Stimulated activated naive CD8-positive, alpha-beta T cell treated with anti-CD3 and anti-CD28 coated beads, Interleukin-15, Interleukin-2, amounts not matched to agents 100 ng/mL and 50 ng/mL, for 24 hours (primary cell): Measurements from ENCODE around the gene CD99L2.
A peak's percentile ranks its signal among the peaks of the same experiment; 100 is the strongest.
"Not testable (repeated sequence)": the region's sequence is repeated elsewhere in the genome, so short reads cannot be mapped to it uniquely, and the experiment has no call there.

Experiments
- H3K27ac Mint-ChIP-seq: one replicate; pipeline ENCODE4 v1.8.0; 2021; ENCODE audit warnings: mild to moderate bottlenecking, mixed read lengths
- H3K27me3 Mint-ChIP-seq: one replicate; pipeline ENCODE4 v1.8.0; 2021; ENCODE audit warnings: mixed read lengths
- H3K36me3 Mint-ChIP-seq: one replicate; pipeline ENCODE4 v1.8.0; 2021; ENCODE audit warnings: low read depth, mixed read lengths
- H3K4me1 Mint-ChIP-seq: one replicate; pipeline ENCODE4 v1.8.0; 2021; ENCODE audit warnings: low read depth, mixed read lengths
- H3K4me3 Mint-ChIP-seq: one replicate; pipeline ENCODE4 v1.8.0; 2021; ENCODE audit warnings: mild to moderate bottlenecking, mixed read lengths
- H3K9me3 Mint-ChIP-seq: one replicate; pipeline ENCODE4 v1.8.0; 2021; ENCODE audit warnings: mixed read lengths

The CD99L2 gene

GRCh38 chrX:150875621-150876020 is 22.8 kb downstream of the CD99L2 start:
- Mint-ChIP-seq H3K36me3 (peaks cover 19% of the 10 kb centered on the region), H3K4me1 (peaks cover 74% of the 10 kb centered on the region), H3K9me3 (peaks cover 18% of the 10 kb centered on the region), H3K27ac (peak overlapping the region; percentile 45)
- not testable (repeated sequence) for H3K4me3 Mint-ChIP-seq, H3K27me3 Mint-ChIP-seq

GRCh38 chrX:150874448-150874847 is 24.0 kb downstream of the CD99L2 start:
- Mint-ChIP-seq H3K27me3 (no peaks in the 10 kb centered on the region), H3K4me1 (peaks cover 72% of the 10 kb centered on the region), H3K9me3 (peaks cover 18% of the 10 kb centered on the region), H3K4me3 (no peak overlapping the region), H3K36me3 (peaks cover 19% of the 10 kb centered on the region), H3K27ac (no peak overlapping the region)

GRCh38 chrX:150873616-150874015 is 24.9 kb downstream of the CD99L2 start:
- no peak overlapping the region for H3K4me3 Mint-ChIP-seq
- peaks cover 14% of the 10 kb centered on the region for H3K36me3 Mint-ChIP-seq
- H3K27ac Mint-ChIP-seq = peak overlapping the region; percentile 59

GRCh38 chrX:150872773-150873336 is 25.6 kb downstream of the CD99L2 start:
- Mint-ChIP-seq H3K9me3 (peaks cover 14% of the 10 kb centered on the region), H3K27me3 (no peaks in the 10 kb centered on the region), H3K4me3 (no peak overlapping the region), H3K4me1 (peaks cover 75% of the 10 kb centered on the region), H3K36me3 (peaks cover 14% of the 10 kb centered on the region), H3K27ac (no peak overlapping the region)

More at GRCh38 chrX:150873616-150874015, 24.9 kb downstream of the CD99L2 start:
- no peaks in the 10 kb centered on the region for H3K27me3 Mint-ChIP-seq
- H3K9me3 Mint-ChIP-seq = peaks cover 14% of the 10 kb centered on the region
- peaks cover 73% of the 10 kb centered on the region for H3K4me1 Mint-ChIP-seq

DNA sequence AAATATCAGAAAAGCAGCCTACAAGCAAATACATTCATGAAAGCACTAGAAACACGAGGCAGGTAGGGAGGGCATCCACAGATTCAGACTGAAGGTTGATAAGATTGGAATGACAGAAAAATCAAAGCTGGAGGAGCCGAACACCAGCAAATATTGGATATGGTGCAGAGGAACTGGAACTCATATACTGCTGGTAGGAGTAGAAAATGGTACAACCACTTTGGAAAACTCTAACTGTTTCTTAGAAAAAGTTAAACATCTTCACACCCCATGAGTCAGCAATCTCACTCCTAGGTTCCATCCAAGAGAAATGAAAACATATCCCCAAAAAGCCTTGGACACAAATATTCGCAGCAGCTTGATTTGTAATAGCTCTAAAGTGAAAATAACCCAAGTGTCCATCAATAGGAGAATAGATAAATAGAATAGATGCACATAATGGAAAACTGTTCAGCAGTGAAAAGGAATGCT is 27.1 kb downstream of the CD99L2 start:
- peak overlapping the region; percentile 28 for H3K27ac Mint-ChIP-seq
- peaks cover 75% of the 10 kb centered on the region for H3K4me1 Mint-ChIP-seq
- peaks cover 12% of the 10 kb centered on the region for H3K36me3 Mint-ChIP-seq
- no peaks in the 10 kb centered on the region for H3K27me3 Mint-ChIP-seq
- H3K9me3 Mint-ChIP-seq = peaks cover 13% of the 10 kb centered on the region
- H3K4me3 Mint-ChIP-seq = peak overlapping the region; percentile 45

- Mint-ChIP-seq H3K36me3 (peaks cover 5% of the 10 kb centered on the region), H3K9me3 (peaks cover 7% of the 10 kb centered on the region), H3K27me3 (no peaks in the 10 kb centered on the region), H3K4me3 (peak overlapping the region; percentile 45), H3K27ac (peak overlapping the region; percentile 28), H3K4me1 (peaks cover 71% of the 10 kb centered on the region)
These were observed 27.8 kb downstream of the CD99L2 start for GRCh38 chrX:150870487-150871340.

DNA sequence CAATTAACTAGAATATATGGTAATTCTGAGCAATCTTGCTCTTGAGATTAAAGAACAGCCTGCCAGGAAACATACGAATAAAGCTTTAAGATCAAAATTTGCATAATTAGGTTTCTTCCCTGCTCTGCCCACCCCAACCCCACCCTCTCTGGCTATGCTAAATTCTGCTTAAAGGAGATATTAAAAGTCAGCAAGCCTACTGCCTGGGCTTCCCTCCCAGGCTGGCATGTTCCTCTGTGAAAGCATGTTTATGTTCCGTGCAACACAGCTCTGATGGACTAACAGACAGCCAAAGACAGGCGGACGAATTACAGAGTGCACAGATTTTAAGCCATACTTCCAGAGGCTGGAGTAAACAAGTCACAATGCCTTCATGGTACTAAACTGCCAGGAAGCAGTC is 28.4 kb downstream of the CD99L2 start:
- Mint-ChIP-seq H3K27me3 (no peaks in the 10 kb centered on the region), H3K4me1 (peaks cover 64% of the 10 kb centered on the region), H3K4me3 (no peak overlapping the region), H3K9me3 (no peaks in the 10 kb centered on the region), H3K36me3 (peaks cover 7% of the 10 kb centered on the region), H3K27ac (no peak overlapping the region)

DNA sequence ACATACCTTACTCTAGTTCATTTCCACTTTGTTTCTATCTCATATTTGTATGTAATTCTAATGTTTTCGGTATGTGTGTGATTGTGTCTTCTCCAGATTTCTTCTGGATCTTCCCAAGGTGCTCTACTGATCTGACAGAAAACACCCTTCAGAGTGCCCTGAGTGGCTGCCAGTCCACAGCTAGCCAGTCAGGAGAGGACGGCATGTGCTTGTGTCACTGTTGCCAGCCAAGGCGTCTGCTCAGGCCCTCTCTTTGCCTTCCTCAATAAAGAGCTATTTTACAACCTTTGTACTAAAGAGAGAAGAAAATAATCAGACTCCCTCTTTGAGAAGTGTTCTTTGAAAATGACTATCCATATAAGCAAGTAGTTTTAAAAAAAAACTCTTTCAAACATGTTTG is 29.0 kb downstream of the CD99L2 start:
- no peak overlapping the region for H3K4me3 Mint-ChIP-seq
- H3K4me1 Mint-ChIP-seq = peaks cover 58% of the 10 kb centered on the region
- H3K27ac Mint-ChIP-seq = no peak overlapping the region
- H3K36me3 Mint-ChIP-seq = peaks cover 7% of the 10 kb centered on the region
- no peaks in the 10 kb centered on the region for H3K27me3 Mint-ChIP-seq
- no peaks in the 10 kb centered on the region for H3K9me3 Mint-ChIP-seq

GRCh38 chrX:150868625-150869024 is 29.8 kb downstream of the CD99L2 start:
- Mint-ChIP-seq H3K4me1 (peaks cover 50% of the 10 kb centered on the region), H3K27me3 (no peaks in the 10 kb centered on the region), H3K4me3 (no peak overlapping the region), H3K36me3 (peaks cover 4% of the 10 kb centered on the region), H3K9me3 (no peaks in the 10 kb centered on the region), H3K27ac (no peak overlapping the region)

DNA sequence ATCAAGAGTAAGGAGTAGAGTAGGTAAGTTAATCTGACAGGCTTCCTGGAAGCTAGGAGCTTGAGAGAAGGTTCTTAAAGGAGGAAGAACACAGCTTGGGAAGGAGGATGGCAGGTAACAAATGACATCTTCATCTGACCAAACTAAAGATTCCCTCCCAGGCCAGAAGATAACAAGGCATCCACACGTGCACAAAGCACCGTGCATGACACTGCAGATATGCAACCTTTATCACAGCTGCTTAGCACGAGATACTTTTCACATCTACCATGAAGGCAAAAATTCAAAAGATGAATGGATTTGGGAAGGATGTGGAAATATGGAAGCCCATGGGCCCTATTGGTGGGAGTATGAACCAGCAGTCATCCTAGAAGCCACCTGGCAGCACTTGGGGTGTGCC is 34.3 kb downstream of the CD99L2 start:
- Mint-ChIP-seq H3K9me3 (no peaks in the 10 kb centered on the region), H3K27ac (no peak overlapping the region), H3K27me3 (no peaks in the 10 kb centered on the region), H3K4me1 (peaks cover 8% of the 10 kb centered on the region), H3K36me3 (peaks cover 4% of the 10 kb centered on the region), H3K4me3 (no peak overlapping the region)

DNA sequence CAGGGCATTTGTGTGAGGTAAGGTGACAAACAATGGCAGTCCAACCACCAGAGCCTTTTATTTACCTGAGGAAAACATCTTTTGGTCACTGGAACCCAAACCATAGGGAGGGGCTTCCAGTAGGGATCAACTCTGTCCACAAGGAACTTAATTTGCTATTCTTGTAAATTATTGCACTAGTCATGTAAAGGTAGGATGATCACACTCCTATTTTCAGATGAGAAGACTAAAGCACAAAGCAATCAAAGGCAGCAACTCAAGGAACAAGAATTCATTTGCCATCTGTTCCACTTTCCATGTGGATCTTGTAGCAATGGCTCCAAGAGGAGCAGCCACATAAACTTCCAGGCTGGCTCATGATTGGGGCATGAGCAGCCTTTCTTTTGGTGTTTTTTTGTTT is 35.3 kb downstream of the CD99L2 start:
- Mint-ChIP-seq H3K36me3 (peaks cover 13% of the 10 kb centered on the region), H3K4me3 (no peak overlapping the region), H3K4me1 (no peaks in the 10 kb centered on the region), H3K27me3 (no peaks in the 10 kb centered on the region), H3K9me3 (no peaks in the 10 kb centered on the region), H3K27ac (no peak overlapping the region)

DNA sequence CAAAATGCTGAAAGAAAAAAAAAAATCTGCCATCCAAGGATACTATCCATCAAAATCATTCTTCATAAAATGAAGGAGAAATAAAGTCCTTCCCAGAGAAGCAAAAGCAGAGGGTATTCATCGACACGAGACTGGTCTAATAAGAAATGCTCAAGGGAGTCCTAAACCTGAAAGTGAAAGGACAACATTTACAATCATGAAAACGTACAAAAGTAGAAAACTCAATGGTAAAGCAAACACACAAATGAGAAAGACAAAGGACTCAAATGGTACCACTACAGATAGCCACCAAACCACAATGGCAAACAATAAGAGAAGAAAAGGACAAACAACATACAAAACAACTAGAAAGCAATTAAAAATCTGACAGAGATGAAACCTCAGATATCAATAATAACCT is 41.0 kb downstream of the CD99L2 start:
- Mint-ChIP-seq H3K27me3 (no peaks in the 10 kb centered on the region), H3K27ac (no peak overlapping the region)

DNA sequence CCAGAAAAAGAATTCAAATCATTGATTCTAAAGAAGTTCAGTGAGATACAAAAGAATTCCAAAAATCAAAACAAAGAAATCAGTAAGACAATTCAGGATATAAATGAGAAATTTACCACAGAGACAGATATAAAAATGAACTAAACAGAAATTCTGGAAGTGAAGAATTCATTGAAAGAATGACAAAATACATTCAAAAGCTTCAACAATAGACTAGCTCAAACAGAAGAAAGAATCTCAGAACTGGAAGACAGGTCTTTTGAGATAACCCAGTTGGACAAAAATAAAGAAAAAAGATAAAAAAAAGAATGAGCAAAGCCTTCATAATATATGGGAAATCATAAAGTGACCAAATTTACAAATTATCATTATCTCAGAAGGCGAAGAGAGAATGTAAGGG is 41.7 kb downstream of the CD99L2 start:
- peaks cover 7% of the 10 kb centered on the region for H3K4me1 Mint-ChIP-seq
- H3K27ac Mint-ChIP-seq = no peak overlapping the region
- no peaks in the 10 kb centered on the region for H3K27me3 Mint-ChIP-seq
- H3K4me3 Mint-ChIP-seq = no peak overlapping the region
- peaks cover 16% of the 10 kb centered on the region for H3K9me3 Mint-ChIP-seq
- peaks cover 39% of the 10 kb centered on the region for H3K36me3 Mint-ChIP-seq

More for the DNA sequence above, 41.0 kb downstream of the CD99L2 start:
- H3K9me3 Mint-ChIP-seq = peaks cover 16% of the 10 kb centered on the region
- peaks cover 7% of the 10 kb centered on the region for H3K4me1 Mint-ChIP-seq
- H3K36me3 Mint-ChIP-seq = peaks cover 34% of the 10 kb centered on the region
- no peak overlapping the region for H3K4me3 Mint-ChIP-seq

DNA sequence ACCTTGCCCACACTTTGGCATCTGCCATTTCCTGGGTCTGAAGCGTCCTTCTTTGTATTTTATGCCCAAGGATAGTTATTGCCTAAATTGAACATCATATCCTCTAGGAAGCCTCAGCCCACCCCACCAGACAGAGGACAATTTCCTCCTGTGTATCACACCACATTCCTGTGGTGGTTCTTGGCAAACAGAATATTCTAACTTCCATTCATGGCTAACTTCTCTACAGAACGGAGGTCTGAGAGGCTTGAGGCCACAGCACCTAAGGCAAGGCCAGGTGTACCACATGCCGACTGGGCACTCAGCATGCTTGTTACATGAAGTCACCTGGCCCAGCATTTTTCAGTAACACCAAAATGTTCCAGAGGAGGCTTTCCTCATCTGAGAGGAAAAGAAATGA is 42.4 kb downstream of the CD99L2 start:
- Mint-ChIP-seq H3K4me3 (no peak overlapping the region), H3K27ac (no peak overlapping the region), H3K27me3 (no peaks in the 10 kb centered on the region), H3K4me1 (peaks cover 7% of the 10 kb centered on the region), H3K9me3 (peaks cover 16% of the 10 kb centered on the region), H3K36me3 (peaks cover 44% of the 10 kb centered on the region)

DNA sequence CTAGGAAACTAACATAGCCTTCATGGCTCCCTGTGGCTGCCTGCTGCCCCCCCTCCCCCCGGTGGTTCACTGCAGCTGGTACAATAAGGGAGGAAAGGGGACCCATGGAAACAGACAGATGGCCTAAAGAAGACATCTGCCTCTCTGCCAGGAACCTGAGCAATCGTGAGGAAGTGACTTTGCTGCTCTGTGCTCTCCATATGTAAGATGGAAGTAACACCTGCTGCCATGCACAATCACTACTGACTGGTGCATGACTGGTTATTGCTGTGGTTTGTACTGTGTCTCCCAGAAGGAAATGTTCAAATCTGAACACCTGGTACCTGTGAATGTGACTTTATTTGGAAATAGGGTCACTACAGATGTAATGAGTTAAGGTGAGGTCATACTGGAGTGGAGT is 43.6 kb downstream of the CD99L2 start:
- H3K4me1 Mint-ChIP-seq = peaks cover 7% of the 10 kb centered on the region
- H3K4me3 Mint-ChIP-seq = no peak overlapping the region

More for the DNA sequence above, 43.6 kb downstream of the CD99L2 start:
- no peaks in the 10 kb centered on the region for H3K27me3 Mint-ChIP-seq
- H3K27ac Mint-ChIP-seq = no peak overlapping the region
- H3K9me3 Mint-ChIP-seq = peaks cover 16% of the 10 kb centered on the region
- peaks cover 44% of the 10 kb centered on the region for H3K36me3 Mint-ChIP-seq
